ENCODE measurements around the gene MTRF1L. TPM values are rescaled to one million over a fixed set of nuclear protein-coding genes. Genes with fewer than 3 reads are reported as not detected.
A peak's percentile ranks its signal among the peaks of the same experiment; 100 is the strongest.

The MTRF1L gene
- total and polyA plus RNA-seq, 2 experiments from 2014 or later, result 17.4 to 19.0 TPM

GRCh38 chr6:152950240-152950639 lies 52.3 kb downstream of the MTRF1L start:
- Histone ChIP-seq H3K27me3 (no peaks in the 10 kb centered on the region), H2AFZ (no peak overlapping the region), H3K4me1 (ENCODE audit: insufficient read depth) (no peaks in the 10 kb centered on the region), H3K9me2 (replicated peaks; ENCODE audit: insufficient read depth) (no peaks in the 10 kb centered on the region), H3K9me3 (ENCODE audit: low read depth) (no peaks in the 10 kb centered on the region), H3K4me2 (no peak overlapping the region), H3K4me3 (no peak overlapping the region), H3K27ac (no peak overlapping the region), H3K79me2 (no peaks in the 10 kb centered on the region), H4K20me1 (ENCODE audit: insufficient read depth, poor library complexity, severe bottlenecking) (no peaks in the 10 kb centered on the region), H3K36me3 (replicated peaks; ENCODE audit: insufficient read depth, low read depth) (no peaks in the 10 kb centered on the region)
- TF ChIP-seq EZH2phosphoT487 (IDR thresholded peaks at IDR 0.05; ENCODE audit: low read depth, severe bottlenecking, unreplicated experiment) (no peak), EZH2 (IDR thresholded peaks at IDR 0.05; ENCODE audit: borderline replicate concordance) (no peak)
- TF ChIP-seq, protein P1, sequence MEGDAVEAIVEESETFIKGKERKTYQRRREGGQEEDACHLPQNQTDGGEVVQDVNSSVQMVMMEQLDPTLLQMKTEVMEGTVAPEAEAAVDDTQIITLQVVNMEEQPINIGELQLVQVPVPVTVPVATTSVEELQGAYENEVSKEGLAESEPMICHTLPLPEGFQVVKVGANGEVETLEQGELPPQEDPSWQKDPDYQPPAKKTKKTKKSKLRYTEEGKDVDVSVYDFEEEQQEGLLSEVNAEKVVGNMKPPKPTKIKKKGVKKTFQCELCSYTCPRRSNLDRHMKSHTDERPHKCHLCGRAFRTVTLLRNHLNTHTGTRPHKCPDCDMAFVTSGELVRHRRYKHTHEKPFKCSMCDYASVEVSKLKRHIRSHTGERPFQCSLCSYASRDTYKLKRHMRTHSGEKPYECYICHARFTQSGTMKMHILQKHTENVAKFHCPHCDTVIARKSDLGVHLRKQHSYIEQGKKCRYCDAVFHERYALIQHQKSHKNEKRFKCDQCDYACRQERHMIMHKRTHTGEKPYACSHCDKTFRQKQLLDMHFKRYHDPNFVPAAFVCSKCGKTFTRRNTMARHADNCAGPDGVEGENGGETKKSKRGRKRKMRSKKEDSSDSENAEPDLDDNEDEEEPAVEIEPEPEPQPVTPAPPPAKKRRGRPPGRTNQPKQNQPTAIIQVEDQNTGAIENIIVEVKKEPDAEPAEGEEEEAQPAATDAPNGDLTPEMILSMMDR (IDR thresholded peaks at IDR 0.05; ENCODE audit: poor library complexity), result no peak
- DNase-seq (ENCODE audit: low spot score), result no peak
- WGBS (ENCODE audit: low lambda C conversion rate, missing lambda C conversion rate), result 86% methylated on average over 3 of the region's 3 CpGs

GRCh38 chr6:152948150-152948768 lies 54.2 kb downstream of the MTRF1L start:
- Histone ChIP-seq H4K20me1 (ENCODE audit: insufficient read depth, poor library complexity, severe bottlenecking) (no peaks in the 10 kb centered on the region), H3K9me3 (ENCODE audit: low read depth) (no peaks in the 10 kb centered on the region), H3K9me2 (replicated peaks; ENCODE audit: insufficient read depth) (no peaks in the 10 kb centered on the region), H3K4me1 (ENCODE audit: insufficient read depth) (no peaks in the 10 kb centered on the region), H3K27me3 (no peaks in the 10 kb centered on the region), H3K27ac (no peak overlapping the region), H3K4me3 (no peak overlapping the region), H3K4me2 (peak overlapping the region; percentile 61), H3K79me2 (no peaks in the 10 kb centered on the region), H2AFZ (peak overlapping the region; percentile 32), H3K36me3 (replicated peaks; ENCODE audit: insufficient read depth, low read depth) (no peaks in the 10 kb centered on the region)
- TF ChIP-seq, protein P1 (IDR thresholded peaks at IDR 0.05; ENCODE audit: poor library complexity), result peak; percentile 68
- TF ChIP-seq EZH2phosphoT487 (IDR thresholded peaks at IDR 0.05; ENCODE audit: low read depth, severe bottlenecking, unreplicated experiment) (no peak), EZH2 (IDR thresholded peaks at IDR 0.05; ENCODE audit: borderline replicate concordance) (no peak)
- 38% methylated on average over 9 of the region's 9 CpGs for WGBS (ENCODE audit: low lambda C conversion rate, missing lambda C conversion rate)
- DNase-seq (ENCODE audit: low spot score), result peak; percentile 55

DNA sequence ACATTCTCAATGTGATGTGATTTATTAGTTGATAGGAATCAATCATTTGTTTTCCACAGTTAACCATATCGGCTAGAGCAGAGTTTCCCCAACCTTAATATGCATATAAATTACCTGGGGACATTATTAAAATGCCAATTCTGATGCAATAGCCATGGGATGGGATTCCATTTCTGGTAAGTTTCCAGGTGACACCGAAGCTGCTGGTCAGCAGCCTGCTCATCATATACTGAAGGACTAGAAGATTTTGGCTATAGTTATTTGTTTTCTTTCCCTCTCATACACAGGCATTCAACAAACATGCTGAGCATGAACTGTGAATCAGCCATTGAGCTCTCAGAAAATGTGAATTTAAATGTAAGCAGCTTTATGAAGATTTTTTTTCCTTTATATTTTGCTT lies 55.5 kb downstream of the MTRF1L start:
- H3K27me3 ChIP-seq, result no peaks in the 10 kb centered on the region
- no peaks in the 10 kb centered on the region for H4K20me1 ChIP-seq (ENCODE audit: insufficient read depth, poor library complexity, severe bottlenecking)
- no peak overlapping the region for H2AFZ ChIP-seq
- no peak for DNase-seq (ENCODE audit: low spot score)
- no peak overlapping the region for H3K4me2 ChIP-seq
- no peak overlapping the region for H3K27ac ChIP-seq
- WGBS (ENCODE audit: low lambda C conversion rate, missing lambda C conversion rate), result 76% methylated on average over 2 of the region's 2 CpGs
- no peak overlapping the region for H3K4me3 ChIP-seq
- no peaks in the 10 kb centered on the region for H3K9me2 ChIP-seq (replicated peaks; ENCODE audit: insufficient read depth)
- H3K9me3 ChIP-seq (ENCODE audit: low read depth), result no peaks in the 10 kb centered on the region
- TF ChIP-seq, protein P1 (IDR thresholded peaks at IDR 0.05; ENCODE audit: poor library complexity), result no peak
- TF ChIP-seq EZH2phosphoT487 (IDR thresholded peaks at IDR 0.05; ENCODE audit: low read depth, severe bottlenecking, unreplicated experiment) (no peak), EZH2 (IDR thresholded peaks at IDR 0.05; ENCODE audit: borderline replicate concordance) (no peak)
- no peaks in the 10 kb centered on the region for H3K79me2 ChIP-seq
- H3K36me3 ChIP-seq (replicated peaks; ENCODE audit: insufficient read depth, low read depth), result no peaks in the 10 kb centered on the region
- H3K4me1 ChIP-seq (ENCODE audit: insufficient read depth), result no peaks in the 10 kb centered on the region
